Testis (tissue), 3 donors: ENCODE measurements around the gene TPPP2. TPM values are rescaled to one million over a fixed set of nuclear protein-coding genes. Genes with fewer than 3 reads are reported as not detected.
A peak's percentile ranks its signal among the peaks of the same experiment; 100 is the strongest.

Source experiments
- DNase-seq: peaks from one replicate; pipeline ENCODE4 v3.0.0-alpha.2; 2019
- H3K27ac ChIP-seq, 2 donors: fragments of 200-600 bp; sonication (generic); one replicate each; pipeline ENCODE4 v1.5.1; 2019
- H3K27me3 ChIP-seq: fragments of 200-600 bp; sonication (generic); one replicate; pipeline ENCODE4 v1.5.1; 2019
- H3K36me3 ChIP-seq: fragments of 200-600 bp; sonication (generic); one replicate; pipeline ENCODE4 v1.5.1; 2017; ENCODE audit warnings: low read depth; ENCODE audit errors: missing control alignments
- H3K4me1 ChIP-seq: fragments of 200-600 bp; sonication (generic); one replicate; pipeline ENCODE4 v1.5.1; 2019
- H3K4me3 ChIP-seq, 2 donors: fragments of 200-600 bp; sonication (generic); one replicate each; pipeline ENCODE4 v1.5.1; 2017 to 2019
- H3K9me3 ChIP-seq: fragments of 200-600 bp; sonication (generic); one replicate; pipeline ENCODE4 v1.5.1; 2017
- CTCF ChIP-seq, 3 experiments: fragments of 450-650 bp in 2 of 3; fragments of 200-600 bp in 1 of 3; sonication (generic) in 1 of 3; IDR thresholded peaks; one replicate each; pipeline ENCODE4 v1.5.1; 2016 to 2019; ENCODE audit warnings: antibody characterized with exemption in 3 of 3, mild to moderate bottlenecking in 2 of 3, moderate library complexity in 1 of 3
- POLR2A ChIP-seq: fragments of 450-650 bp; IDR thresholded peaks from one replicate; pipeline ENCODE4 v1.6.1; 2017; ENCODE audit warnings: antibody characterized with exemption, mild to moderate bottlenecking, moderate library complexity
- WGBS, 2 donors: methylation state at CpG; one replicate each; pipeline ENCODE4 v1.1.5; 2018; 5-methylcytosine and 5-hydroxymethylcytosine counted together
- intact Hi-C: fragments of 100-400 bp; cut with DNase I; formaldehyde crosslinking; loops from one replicate; pipeline ENCODE4 v1.15.1; 2023; ENCODE audit warnings: low total_unique reads
- polyA plus RNA-seq: library from polyadenylated mRNA; stranded (reverse); fragments of 350-450 nt; fragmentation: Illumina TruSeq; extraction: RNeasy Lipid Tissue Mini Kit (QIAGEN cat#74804); gene quantifications from one replicate; pipeline ENCODE4 v1.2.3, GENCODE V29; 2014; ENCODE audit warnings: low read depth, low replicate concordance; ENCODE audit not compliant: insufficient read depth
- total RNA-seq, 2 donors: library from RNA; depleted of rRNA; stranded (reverse); fragments of >200 nt; gene quantifications; one replicate each; pipeline ENCODE4 v1.2.3, GENCODE V29; 2016

The TPPP2 gene
- total and polyA plus RNA-seq, 3 donors from 2014 or later, result 94.3 to 490 (median 201) TPM

- DNase-seq, result peak; percentile 56
- intact Hi-C loops, result no loop called here
- H3K4me1 ChIP-seq, result peaks cover 26% of the 10 kb centered on the region
- H3K27ac ChIP-seq, result peak overlapping the region; percentile 70 to 89
- TF ChIP-seq CTCF (IDR thresholded peaks at IDR 0.05) (no peak), POLR2A (no peak)
- WGBS, 2 donors, result 0 to 1% methylated on average over 19 to 23 of the region's 23 CpGs
- H3K9me3 ChIP-seq, result no peaks in the 10 kb centered on the region
- H3K36me3 ChIP-seq, result no peaks in the 10 kb centered on the region
- H3K27me3 ChIP-seq, result no peaks in the 10 kb centered on the region
- peak overlapping the region; percentile 68 to 75 for H3K4me3 ChIP-seq
Observed at GRCh38 chr14:21070610-21071224, 40.7 kb downstream of the TPPP2 start.

GRCh38 chr14:21071225-21072030 is 41.4 kb downstream of the TPPP2 start:
- peak; percentile 77 for DNase-seq
- H3K36me3 ChIP-seq, result no peaks in the 10 kb centered on the region
- intact Hi-C loops, result no loop called here
- H3K4me1 ChIP-seq, result peaks cover 26% of the 10 kb centered on the region
- peak overlapping the region; percentile 70 to 89 for H3K27ac ChIP-seq
- peak overlapping the region; percentile 68 to 75 for H3K4me3 ChIP-seq
- H3K27me3 ChIP-seq, result no peaks in the 10 kb centered on the region
- H3K9me3 ChIP-seq, result no peaks in the 10 kb centered on the region
- TF ChIP-seq POLR2A (no peak), CTCF (IDR thresholded peaks at IDR 0.05) (no peak)
- WGBS, 2 donors, result 1 to 2% methylated on average over 19 to 35 of the region's 37 CpGs

- WGBS, 2 donors, result 7 to 10% methylated on average over 4 of the region's 4 CpGs
- H3K9me3 ChIP-seq, result no peaks in the 10 kb centered on the region
- H3K4me1 ChIP-seq, result peaks cover 26% of the 10 kb centered on the region
- DNase-seq, result peak; percentile 55
- peak overlapping the region; percentile 68 to 75 for H3K4me3 ChIP-seq
- no peaks in the 10 kb centered on the region for H3K36me3 ChIP-seq
- H3K27ac ChIP-seq, result peak overlapping the region; percentile 70 to 89
- intact Hi-C loops, result no loop called here
- TF ChIP-seq POLR2A, result no peak
- peak in 1 of 3 experiments; percentile 7 for TF ChIP-seq CTCF (IDR thresholded peaks at IDR 0.05)
- H3K27me3 ChIP-seq, result no peaks in the 10 kb centered on the region
Observed at GRCh38 chr14:21072031-21072473, 42.0 kb downstream of the TPPP2 start.

- peak overlapping the region; percentile 31 to 89 for H3K27ac ChIP-seq
- H3K4me1 ChIP-seq, result peaks cover 26% of the 10 kb centered on the region
- H3K4me3 ChIP-seq, result no peak overlapping the region
- intact Hi-C loops, result no loop called here
- no peaks in the 10 kb centered on the region for H3K9me3 ChIP-seq
- no peak for TF ChIP-seq POLR2A
- no peak for TF ChIP-seq CTCF (IDR thresholded peaks at IDR 0.05)
- DNase-seq, result no peak
- WGBS, 2 donors, result 88 to 89% methylated on average over 7 to 9 of the region's 9 CpGs
- H3K27me3 ChIP-seq, result no peaks in the 10 kb centered on the region
- no peaks in the 10 kb centered on the region for H3K36me3 ChIP-seq
Observed at GRCh38 chr14:21072781-21073339, 42.8 kb downstream of the TPPP2 start.
